Parathyroid adenoma (tissue), 2 donors: Measurements from ENCODE around the gene CIAO3.
"Not testable (repeated sequence)": the region's sequence is repeated elsewhere in the genome, so short reads cannot be mapped to it uniquely, and the experiment has no call there.

Source experiments
- H2AFZ ChIP-seq: fragments of 300-600 bp; sonication (generic); one replicate; pipeline ENCODE4 v1.7.0; 2017; ENCODE audit warnings: antibody characterized with exemption, mild to moderate bottlenecking
- H3K27ac ChIP-seq: fragments of 300-600 bp; sonication (generic); one replicate; pipeline ENCODE4 v1.7.0; 2017
- H3K27me3 ChIP-seq: fragments of 300-600 bp; sonication (generic); one replicate; pipeline ENCODE4 v1.7.0; 2017; ENCODE audit warnings: low read length; ENCODE audit not compliant: control insufficient read depth, insufficient read depth
- H3K36me3 ChIP-seq: fragments of 300-600 bp; sonication (generic); one replicate; pipeline ENCODE4 v1.7.0; 2017; ENCODE audit warnings: low read length; ENCODE audit not compliant: control insufficient read depth, insufficient read depth
- H3K4me1 ChIP-seq: fragments of 300-600 bp; sonication (generic); one replicate; pipeline ENCODE4 v1.7.0; 2017; ENCODE audit warnings: control low read depth
- H3K4me2 ChIP-seq: fragments of 300-600 bp; sonication (generic); one replicate; pipeline ENCODE4 v1.7.0; 2017; ENCODE audit warnings: low read length
- H3K4me3 ChIP-seq: fragments of 300-600 bp; sonication (generic); one replicate; pipeline ENCODE4 v1.7.0; 2017; ENCODE audit warnings: low read depth, low read length
- H3K79me2 ChIP-seq: fragments of 300-600 bp; sonication (generic); one replicate; pipeline ENCODE4 v1.7.0; 2017; ENCODE audit warnings: control low read depth
- H3K9ac ChIP-seq: fragments of 300-600 bp; sonication (generic); one replicate; pipeline ENCODE4 v1.7.0; 2017; ENCODE audit warnings: mild to moderate bottlenecking
- H3K9me3 ChIP-seq: fragments of 300-600 bp; sonication (generic); one replicate; pipeline ENCODE4 v1.7.0; 2017; ENCODE audit warnings: low read length; ENCODE audit not compliant: control insufficient read depth
- CTCF ChIP-seq: fragments of 300-600 bp; sonication (generic); IDR thresholded peaks from one replicate; pipeline ENCODE4 v1.7.0; 2017; ENCODE audit warnings: antibody characterized with exemption, mild to moderate bottlenecking
- donor health status: primary hyperparathyroidism.

Gene CIAO3

GRCh38 chr16:756428-756827 is 15.6 kb upstream of the CIAO3 start:
- no peaks in the 10 kb centered on the region for H3K4me1 ChIP-seq
- H3K79me2 ChIP-seq = no peaks in the 10 kb centered on the region
- H3K9me3 ChIP-seq = no peaks in the 10 kb centered on the region
- H2AFZ ChIP-seq = no peak overlapping the region
- no peaks in the 10 kb centered on the region for H3K36me3 ChIP-seq
- H3K4me2 ChIP-seq = no peak overlapping the region
- H3K9ac ChIP-seq = no peak overlapping the region
- no peak overlapping the region for H3K27ac ChIP-seq
- no peak for TF ChIP-seq CTCF
- no peaks in the 10 kb centered on the region for H3K27me3 ChIP-seq
- no peak overlapping the region for H3K4me3 ChIP-seq

- TF ChIP-seq CTCF = no peak
- Histone ChIP-seq H3K9ac (no peak overlapping the region), H3K4me1 (no peaks in the 10 kb centered on the region), H3K4me2 (no peak overlapping the region), H3K9me3 (no peaks in the 10 kb centered on the region), H3K79me2 (no peaks in the 10 kb centered on the region), H3K4me3 (no peak overlapping the region), H3K27me3 (no peaks in the 10 kb centered on the region), H3K36me3 (no peaks in the 10 kb centered on the region), H2AFZ (no peak overlapping the region), H3K27ac (no peak overlapping the region)
Measured at GRCh38 chr16:754656-755055, 13.9 kb upstream of the CIAO3 start.

DNA sequence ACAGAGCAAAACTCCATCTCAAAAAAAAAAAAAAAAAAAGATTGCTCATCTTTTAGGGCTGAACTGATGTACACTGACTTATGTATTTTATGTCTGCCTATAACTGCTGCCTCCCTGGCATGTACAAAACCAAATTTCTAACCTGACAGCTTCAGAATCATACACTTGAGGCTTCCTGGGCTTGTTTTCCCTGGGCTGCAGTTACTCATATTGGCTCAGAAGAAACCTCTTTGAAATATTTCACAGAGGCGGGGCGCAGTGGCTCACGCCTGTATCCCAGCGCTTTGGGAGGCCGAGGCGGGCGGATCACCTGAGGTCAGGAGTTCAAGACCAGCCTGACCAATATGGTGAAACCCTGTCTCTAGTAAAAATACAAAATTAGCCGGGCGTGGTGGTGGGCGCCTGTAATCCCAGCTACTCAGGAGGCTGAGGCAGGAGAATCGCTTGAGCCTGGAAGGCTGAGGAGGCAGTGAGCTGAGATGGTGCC is 13.4 kb upstream of the CIAO3 start:
- H3K27ac ChIP-seq, H3K4me1 ChIP-seq, H3K27me3 ChIP-seq, H3K36me3 ChIP-seq, H3K9me3 ChIP-seq, H2AFZ ChIP-seq, H3K4me2 ChIP-seq, H3K79me2 ChIP-seq, H3K9ac ChIP-seq, H3K4me3 ChIP-seq: not testable (repeated sequence)

DNA sequence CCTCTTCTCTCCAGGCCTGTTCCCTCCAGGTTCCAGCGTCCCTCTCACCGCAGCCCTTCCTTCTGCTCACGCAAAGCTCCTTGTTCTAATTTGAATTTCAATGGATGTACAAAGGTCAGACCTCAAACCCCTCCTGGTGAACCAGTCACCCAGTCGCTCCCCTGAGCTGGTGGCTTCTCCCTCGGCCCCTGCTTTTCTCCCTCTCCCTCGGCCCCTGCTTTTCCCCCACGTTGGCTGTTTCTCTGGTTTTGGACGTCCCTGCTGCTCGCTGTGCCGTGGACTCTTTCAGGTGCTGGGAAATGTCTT is 11.2 kb upstream of the CIAO3 start:
- H3K27ac ChIP-seq = no peak overlapping the region
- no peak overlapping the region for H3K9ac ChIP-seq

DNA sequence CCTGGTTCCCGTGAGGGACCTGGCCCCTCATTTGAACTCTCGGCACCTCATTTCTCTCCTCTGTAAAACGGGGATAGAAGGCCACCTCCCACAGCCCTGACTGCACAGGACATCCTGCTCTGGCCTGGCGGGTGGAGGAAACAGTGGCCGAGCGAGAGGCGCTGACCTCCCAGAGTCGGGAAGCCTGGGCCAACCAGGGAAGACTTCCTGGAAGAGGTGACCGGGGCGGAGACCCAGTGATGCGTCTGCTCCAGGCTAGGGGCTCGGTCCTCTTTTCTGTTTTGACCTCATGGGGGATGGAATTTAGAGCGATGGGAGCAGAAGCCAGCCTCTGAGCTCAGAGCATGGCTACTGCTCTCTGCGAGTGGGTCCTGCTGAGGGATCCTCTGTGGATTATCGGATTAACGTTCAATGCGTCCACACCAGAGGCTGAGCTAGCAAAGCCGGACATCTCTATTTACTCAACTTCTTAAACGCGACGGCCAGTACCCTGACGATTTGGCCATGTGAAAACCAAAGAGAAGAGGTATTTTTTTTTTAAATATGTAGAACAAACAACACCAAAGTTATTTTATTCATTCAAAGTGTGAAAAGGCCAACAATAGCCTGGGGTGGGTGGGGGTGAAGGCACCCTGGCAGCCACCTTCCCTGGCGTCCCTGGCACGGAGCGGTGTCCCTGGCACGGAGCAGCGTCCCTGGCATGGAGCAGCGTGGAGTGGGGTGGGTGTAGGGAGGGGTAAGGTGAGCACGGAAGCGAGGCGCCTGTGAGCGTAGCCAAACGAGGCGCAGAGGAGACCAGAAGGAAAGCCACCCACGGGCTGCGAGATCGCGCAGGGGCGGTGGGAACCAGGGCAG is 10.6 kb upstream of the CIAO3 start:
- Histone ChIP-seq H3K9me3 (no peaks in the 10 kb centered on the region), H2AFZ (no peak overlapping the region), H3K4me3 (no peak overlapping the region), H3K27me3 (no peaks in the 10 kb centered on the region), H3K27ac (no peak overlapping the region), H3K79me2 (no peaks in the 10 kb centered on the region), H3K4me2 (no peak overlapping the region), H3K36me3 (no peaks in the 10 kb centered on the region), H3K9ac (no peak overlapping the region), H3K4me1 (no peaks in the 10 kb centered on the region)
- no peak for TF ChIP-seq CTCF

More for the DNA sequence above, 11.2 kb upstream of the CIAO3 start:
- no peak overlapping the region for H3K4me3 ChIP-seq
- H3K4me2 ChIP-seq = no peak overlapping the region
- H3K9me3 ChIP-seq = no peaks in the 10 kb centered on the region
- H2AFZ ChIP-seq = no peak overlapping the region
- no peak for TF ChIP-seq CTCF
- no peaks in the 10 kb centered on the region for H3K4me1 ChIP-seq
- H3K27me3 ChIP-seq = no peaks in the 10 kb centered on the region
- H3K36me3 ChIP-seq = no peaks in the 10 kb centered on the region
- H3K79me2 ChIP-seq = no peaks in the 10 kb centered on the region
